Measurements from ENCODE around the gene HIP1. TPM values are rescaled to one million over a fixed set of nuclear protein-coding genes. Genes with fewer than 3 reads are reported as not detected.

HIP1 gene
- total and polyA plus RNA-seq, 9 of the 15 experiments (the other 6 are each of a cell fraction or from before 2014, with no cell fraction given): 2.4 to 13.7 (median 9.5) TPM

- ChIA-PET POLR2A (no interaction called here), CTCF (ENCODE audit: low intra/inter-chr PET ratio) (no interaction called here)
- no peak for TF ChIP-seq PHF20 (IDR thresholded peaks at IDR 0.05; ENCODE audit: partially characterized antibody)
- TF ChIP-seq MTF1 (CRISPR knock-in tag; IDR thresholded peaks at IDR 0.05; ENCODE audit: borderline replicate concordance): no peak
- TF ChIP-seq MXI1 (IDR thresholded peaks at IDR 0.05; ENCODE audit: low read depth, low read length): no peak
- no peak for TF ChIP-seq ZBTB1 (CRISPR knock-in tag; IDR thresholded peaks at IDR 0.05; ENCODE audit: borderline replicate concordance, low read depth)
- no peak for TF ChIP-seq CREB5 (CRISPR knock-in tag; IDR thresholded peaks at IDR 0.05)
- no peak for TF ChIP-seq ETV1 (tag; conservative IDR thresholded peaks at IDR 0.05; ENCODE audit: low read depth)
- no peak for TF ChIP-seq RBBP5 (IDR thresholded peaks at IDR 0.05; ENCODE audit: borderline replicate concordance, insufficient read depth, low read length, poor library complexity, severe bottlenecking)
- TF ChIP-seq HINFP (tag; conservative IDR thresholded peaks at IDR 0.05; ENCODE audit: low read depth): no peak
- no peak for TF ChIP-seq LARP7 (IDR thresholded peaks at IDR 0.05)
- no peak for TF ChIP-seq U2AF1 (optimal IDR thresholded peaks at IDR 0.05; ENCODE audit: low read depth, low read length)
- TF ChIP-seq EP300 (IDR thresholded peaks at IDR 0.05; ENCODE audit: low read length): no peak
- TF ChIP-seq ZNF75A (CRISPR knock-in tag; IDR thresholded peaks at IDR 0.05): no peak
- no peak for TF ChIP-seq HSF4 (CRISPR knock-in tag; IDR thresholded peaks at IDR 0.05; ENCODE audit: borderline replicate concordance)
- no peak for TF ChIP-seq GTF3C2 (IDR thresholded peaks at IDR 0.05; ENCODE audit: borderline replicate concordance, extremely low read depth, insufficient read length)
- TF ChIP-seq DMBX1 (CRISPR knock-in tag; IDR thresholded peaks at IDR 0.05; ENCODE audit: borderline replicate concordance): no peak
- no peak for TF ChIP-seq ZFX (CRISPR knock-in tag; IDR thresholded peaks at IDR 0.05)
- no peak for TF ChIP-seq ZNF140 (CRISPR knock-in tag; IDR thresholded peaks at IDR 0.05)
- no peak for TF ChIP-seq ZNF507 (tag; conservative IDR thresholded peaks at IDR 0.05)
- Histone ChIP-seq H4K20me1 (replicated peaks; ENCODE audit: control insufficient read depth, insufficient read depth, low read length) (no peaks in the 10 kb centered on the region), H3K4me1 (replicated peaks in 1 of 2; ENCODE audit: control insufficient read depth in 2 of 2, insufficient read depth in 2 of 2, low read length in 2 of 2) (peaks cover 8 to 13% of the 10 kb centered on the region in 2 experiments), H3K79me2 (ENCODE audit: control insufficient read depth, insufficient read depth, low read length) (no peaks in the 10 kb centered on the region), H3K9me3 (replicated peaks; ENCODE audit: control insufficient read depth, insufficient read depth, low read depth, low read length) (no peaks in the 10 kb centered on the region), H3K27ac (ENCODE audit: extremely low read depth, low read depth, low read length) (no peak overlapping the region), H3K4me2 (ENCODE audit: insufficient read depth, low read length) (no peak overlapping the region), H3K4me3 (no peak overlapping the region), H2AFZ (ENCODE audit: low read depth, low read length) (no peak overlapping the region), H3K36me3 (ENCODE audit: control insufficient read depth, insufficient read depth, low read length) (no peaks in the 10 kb centered on the region; the same call in 1 of the 3 replicates), H3K9me1 (ENCODE audit: control insufficient read depth, insufficient read depth, low read length) (no peaks in the 10 kb centered on the region), H3K9ac (ENCODE audit: insufficient read depth in 1 of 2, low read depth in 2 of 2, low read length in 2 of 2) (peak overlapping the region in 1 of 2 experiments; percentile 84; a peak in 2 of 4 replicates), H3K27me3 (ENCODE audit: control insufficient read depth in 2 of 2, insufficient read depth in 2 of 2, low read length in 2 of 2) (no peaks in the 10 kb centered on the region)
- DNase-seq (ENCODE audit: extremely low read depth in 1 of 4, low spot score in 3 of 4): peak in 2 of 4 experiments; percentile 3 to 6
- FAIRE-seq: no peak
- intact Hi-C loops (cut with micrococcal nuclease) (loop anchor here (5.0 kb wide), 1 partner anchor 108 kb away; no protein-coding TSS in a partner anchor), in situ Hi-C loops (cut with MboI) (no loop called here)
- WGBS (ENCODE audit: insufficient coverage, low coverage, missing lambda C conversion rate): 69% methylated on average over 6 of the region's 6 CpGs
- no peak for ATAC-seq
- no TSS peak for BruUV-seq (replicated peaks)
Observed at GRCh38 chr7:75533926-75534325, 204.8 kb downstream of the HIP1 start.
